ENCODE data around the gene MYH1. TPM values are rescaled to one million over a fixed set of nuclear protein-coding genes. Genes with fewer than 3 reads are reported as not detected.
"Not testable (repeated sequence)": the region's sequence is repeated elsewhere in the genome, so short reads cannot be mapped to it uniquely, and the experiment has no call there.

MYH1 gene
- under 1 TPM; 0.03 to 0.06 (median 0.06) TPM for polyA plus RNA-seq (ENCODE audit: insufficient read length in 3 of 3)
- long read RNA-seq, donor 1, result 0 reads
- long read RNA-seq, donor 2, result 0 reads
- long read RNA-seq, donor 3, result 0 reads
- long read RNA-seq, donor 4, result 0 reads
- long read RNA-seq, donor 5, result 0 reads
- long read RNA-seq, donor 6, result 0 reads
- long read RNA-seq, donor 7, result 0 reads
- long read RNA-seq, donor 8, result 0 reads
- long read RNA-seq, donor 9, result 0 reads
- long read RNA-seq, donor 10, result 0 reads
- long read RNA-seq, donor 11, result 0 reads
- long read RNA-seq, donor 12, result 0 reads
- long read RNA-seq, donor 13, result 0 reads
- long read RNA-seq, donor 14, result 0 reads
- long read RNA-seq, donor 15, result 0 reads
- long read RNA-seq, donor 16, result 0 reads

DNA sequence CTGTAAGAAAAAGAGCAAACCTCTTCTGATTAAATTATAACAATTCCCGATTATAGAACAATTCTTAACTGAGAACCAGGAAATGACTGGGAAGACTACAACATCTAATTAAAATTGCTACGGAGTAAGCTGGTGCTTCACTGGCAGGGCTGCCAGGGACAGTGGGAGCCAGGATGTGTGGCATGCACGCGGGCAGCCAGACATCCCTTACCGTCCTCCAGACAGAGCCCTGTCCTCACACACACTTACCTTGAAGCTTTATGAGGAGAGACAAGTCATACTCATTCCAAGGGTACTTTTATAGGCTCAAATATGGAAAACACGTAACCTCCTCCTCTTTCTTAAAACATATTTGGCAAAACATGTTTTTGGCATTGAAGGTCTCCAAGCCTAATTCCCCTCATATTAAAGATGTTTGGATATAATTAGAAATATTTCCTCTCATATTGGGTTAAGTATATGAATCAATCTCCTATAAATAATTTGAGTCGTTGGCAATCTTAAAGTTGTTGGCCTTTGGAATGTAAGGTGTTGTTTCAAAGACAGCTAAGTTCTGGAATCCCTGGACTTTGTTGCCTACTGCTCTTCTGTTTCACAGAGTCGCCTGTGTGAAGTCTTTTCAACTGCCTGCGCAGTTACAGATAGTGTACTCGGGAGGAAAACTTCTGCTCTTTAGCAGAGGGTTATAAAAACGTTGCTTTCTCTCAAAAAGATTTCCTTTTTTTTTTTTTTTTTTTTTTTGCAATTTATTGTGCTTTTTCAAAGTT lies at the start of gene MYH1:
MYH1 (minus strand) TSS at position 272 of the 767 bp plus-strand sequence. CDS start 1,900 bp downstream, outside the sequence.
- no peak for DNase-seq

GRCh38 chr17:10563991-10564660 lies 45.8 kb upstream of the MYH1 start:
- no peak for DNase-seq

DNA sequence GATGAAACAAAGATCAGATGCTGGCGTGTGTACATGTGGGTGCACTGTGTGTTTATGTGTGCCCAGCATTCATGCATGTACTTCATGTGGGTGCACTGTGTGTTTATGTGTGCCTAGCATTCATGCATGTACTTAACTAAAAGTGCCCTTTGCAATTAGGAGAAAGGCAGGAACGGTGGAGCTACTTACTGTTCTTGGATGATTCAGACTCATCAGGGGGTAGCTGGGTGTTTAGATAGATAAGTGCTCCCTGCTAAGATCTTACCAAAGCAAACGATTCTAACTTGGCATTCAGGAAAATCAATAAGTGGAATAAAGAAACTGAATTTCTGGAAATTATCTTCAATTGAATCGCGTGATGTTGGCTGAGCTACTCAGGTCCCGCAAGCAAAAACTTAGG lies 39.7 kb upstream of the MYH1 start:
- no peak for DNase-seq

- DNase-seq, result no peak
These were observed 39.1 kb upstream of the MYH1 start for GRCh38 chr17:10557422-10557821.

DNA sequence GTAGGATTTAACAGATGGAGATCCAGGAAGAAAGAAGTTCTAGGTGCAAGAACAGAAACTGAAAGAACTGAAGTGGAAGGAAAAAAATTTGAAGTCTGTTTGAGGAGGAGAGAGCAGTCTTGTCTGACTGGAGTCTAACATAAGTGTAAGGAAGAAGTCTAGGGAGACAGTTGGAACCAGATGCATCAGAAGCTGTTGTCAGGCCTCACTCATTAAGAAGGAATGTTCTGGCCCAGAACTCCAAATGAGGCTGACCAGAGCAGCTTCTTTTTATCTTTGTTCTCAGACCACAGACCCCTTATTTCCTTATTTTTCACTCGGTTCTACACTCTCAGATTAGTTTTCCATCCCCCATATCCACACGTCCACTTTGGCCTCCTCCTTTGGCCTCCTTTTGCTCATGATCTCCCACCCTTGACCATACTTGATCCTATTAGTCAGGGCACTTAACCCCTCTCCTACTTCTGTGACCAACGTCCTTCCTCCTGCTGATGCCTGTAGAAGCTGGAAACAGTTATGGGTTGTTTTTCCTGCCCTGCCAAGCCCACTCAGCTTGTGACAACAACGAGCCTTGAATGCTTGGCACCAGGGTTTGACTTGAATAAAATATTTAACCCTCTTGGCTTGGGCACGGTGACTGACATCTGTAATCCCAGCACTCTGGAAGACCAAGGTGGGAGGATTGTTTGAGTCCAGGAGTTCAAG lies 38.1 kb upstream of the MYH1 start:
- no peak for DNase-seq

GRCh38 chr17:10550014-10550413 lies 31.7 kb upstream of the MYH1 start:
- no peak for DNase-seq

DNA sequence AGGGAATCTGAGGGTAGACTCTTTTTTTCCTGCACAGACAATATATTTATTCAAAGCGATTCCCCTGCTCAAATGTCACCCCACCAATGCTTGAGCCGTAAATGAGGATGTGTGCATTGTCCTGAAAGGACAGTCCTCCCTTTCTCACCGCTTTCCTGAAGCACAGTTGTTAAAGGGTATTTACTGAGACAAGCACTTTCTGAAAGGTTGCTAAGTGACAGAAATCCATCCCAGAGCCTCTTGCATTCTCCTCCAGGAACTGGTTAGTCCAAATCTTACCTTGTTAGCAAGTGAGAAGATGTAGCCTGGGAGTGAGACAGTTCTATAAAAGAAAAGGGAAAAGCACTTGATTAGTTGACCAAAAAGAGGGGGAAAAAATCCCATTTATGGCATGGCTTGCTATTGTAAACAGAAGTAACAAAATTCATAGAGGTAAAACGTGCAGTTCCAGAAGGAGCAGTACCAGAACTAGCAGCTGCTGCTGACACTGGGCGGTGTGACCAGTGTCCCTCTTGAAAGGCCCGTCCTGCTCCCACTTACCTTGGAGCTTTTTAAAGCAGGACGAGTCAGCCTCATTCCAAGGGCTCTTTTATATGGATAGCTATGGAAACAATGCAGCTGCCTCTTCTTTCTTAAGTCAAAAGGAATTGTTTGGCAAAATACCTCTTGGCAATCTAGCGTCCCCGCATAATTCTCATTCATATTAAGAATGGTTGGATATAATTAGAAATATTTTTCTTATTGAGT lies 30.9 kb upstream of the MYH1 start, which contains the start of gene MYH2:
MYH2 (minus strand) TSS at position 563 of the 747 bp plus-strand sequence. CDS start 1,738 bp downstream, outside the sequence.
- no peak for DNase-seq

DNA sequence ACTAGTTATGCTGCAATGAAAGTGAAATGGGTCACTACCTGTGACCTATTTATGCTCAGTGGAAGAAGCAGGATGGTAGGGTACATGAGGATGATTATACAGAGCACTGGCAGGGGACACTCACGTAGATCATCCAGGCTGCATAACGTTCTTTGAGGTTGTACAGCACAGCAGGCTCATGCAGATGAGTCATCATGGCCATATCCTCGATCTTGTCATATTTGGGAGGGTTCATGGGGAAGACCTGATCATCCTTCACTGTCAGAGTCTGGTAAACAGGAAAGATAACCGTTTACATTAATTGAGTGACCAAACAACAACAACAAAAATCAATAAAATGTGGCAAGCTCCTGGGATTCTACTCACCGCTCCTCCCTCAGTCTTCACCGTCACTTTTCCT lies 29.0 kb upstream of the MYH1 start:
- no peak for DNase-seq

DNA sequence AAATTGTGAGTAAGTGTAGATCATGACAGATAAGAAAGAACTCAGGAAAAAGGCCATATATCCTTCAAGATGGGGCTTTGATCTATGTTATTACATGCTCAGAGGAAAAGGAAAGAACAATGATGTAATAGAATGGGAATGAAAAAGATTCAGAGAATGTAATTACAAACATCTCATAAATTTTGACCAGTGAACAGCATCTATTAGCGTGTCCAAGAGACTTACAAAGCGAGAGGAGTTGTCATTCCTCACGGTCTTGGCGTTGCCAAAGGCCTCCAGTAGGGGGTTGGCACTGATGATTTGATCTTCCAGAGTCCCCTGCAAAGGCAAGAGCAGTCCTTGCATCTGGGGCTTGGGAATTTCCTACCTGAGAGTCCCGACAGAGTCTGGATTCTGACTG lies 25.1 kb upstream of the MYH1 start:
- not testable (repeated sequence) for DNase-seq

DNA sequence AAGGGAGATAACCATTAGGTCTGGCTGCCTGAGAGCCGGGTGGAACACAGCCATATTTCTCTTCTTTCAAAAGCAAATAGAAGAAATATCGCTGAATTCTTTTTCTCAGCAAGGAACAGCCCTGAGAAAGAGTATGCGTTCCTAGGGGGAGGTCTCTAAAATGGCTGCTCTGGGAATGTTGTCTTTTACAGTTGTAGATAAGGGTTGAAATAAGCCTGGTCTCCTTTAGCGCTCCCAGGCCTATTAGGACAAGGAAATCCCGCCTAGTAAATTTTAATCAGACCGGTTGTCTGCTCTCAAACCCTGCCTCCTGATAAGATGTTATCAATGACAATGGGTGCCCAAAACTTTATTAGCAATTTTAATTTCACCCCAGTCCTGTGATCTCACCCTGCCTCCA lies 22.8 kb upstream of the MYH1 start:
- not testable (repeated sequence) for DNase-seq

GRCh38 chr17:10532026-10532425 lies 13.7 kb upstream of the MYH1 start:
- no peak for DNase-seq

DNA sequence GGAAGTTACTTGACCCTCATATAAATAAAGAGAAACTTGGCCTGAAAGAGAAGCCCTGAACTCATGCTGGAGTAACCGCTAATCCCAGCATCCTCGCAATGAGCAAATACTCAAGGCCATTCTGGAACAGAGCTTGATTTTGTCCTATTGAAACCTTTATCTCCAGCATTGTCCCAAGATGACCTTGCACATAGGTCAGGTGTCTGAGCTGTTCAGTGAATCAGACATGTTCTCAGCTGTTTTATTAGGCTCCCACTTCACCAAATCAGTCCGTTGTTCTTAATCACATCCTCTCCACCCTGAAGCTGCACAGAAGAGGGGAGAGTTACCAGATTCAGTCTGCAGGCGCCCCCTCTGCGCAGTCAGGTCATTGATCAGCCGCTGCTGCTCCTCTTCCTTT lies 9.1 kb upstream of the MYH1 start:
- DNase-seq, result no peak

GRCh38 chr17:10526517-10526916 lies 8.2 kb upstream of the MYH1 start:
- DNase-seq, result no peak

GRCh38 chr17:10523064-10523463 lies 4.7 kb upstream of the MYH1 start:
- no peak for DNase-seq

GRCh38 chr17:10521949-10522348 lies 3.6 kb upstream of the MYH1 start:
- DNase-seq, result no peak

DNA sequence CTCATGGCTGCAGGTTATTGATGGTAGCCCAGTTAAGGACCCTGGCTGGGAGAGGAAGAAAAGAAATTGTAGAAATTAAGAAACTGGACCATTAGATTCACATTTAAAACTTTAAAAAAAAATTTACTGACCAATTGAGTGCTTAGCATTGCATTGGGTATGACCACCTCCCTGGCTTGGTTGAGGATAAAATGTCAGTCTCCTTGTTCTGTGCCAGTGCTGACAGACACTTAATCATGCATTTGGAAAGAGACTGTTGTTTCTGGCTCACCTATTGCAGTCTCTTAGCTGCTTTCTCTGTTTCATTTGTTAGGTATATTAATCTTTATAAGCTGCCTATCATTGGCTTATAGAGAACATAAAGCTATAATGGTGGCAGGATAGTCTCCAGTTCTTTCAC lies 1.7 kb downstream of the MYH1 start:
- no peak for DNase-seq

GRCh38 chr17:10516065-10516464 lies 2.3 kb downstream of the MYH1 start:
- DNase-seq, result no peak

DNA sequence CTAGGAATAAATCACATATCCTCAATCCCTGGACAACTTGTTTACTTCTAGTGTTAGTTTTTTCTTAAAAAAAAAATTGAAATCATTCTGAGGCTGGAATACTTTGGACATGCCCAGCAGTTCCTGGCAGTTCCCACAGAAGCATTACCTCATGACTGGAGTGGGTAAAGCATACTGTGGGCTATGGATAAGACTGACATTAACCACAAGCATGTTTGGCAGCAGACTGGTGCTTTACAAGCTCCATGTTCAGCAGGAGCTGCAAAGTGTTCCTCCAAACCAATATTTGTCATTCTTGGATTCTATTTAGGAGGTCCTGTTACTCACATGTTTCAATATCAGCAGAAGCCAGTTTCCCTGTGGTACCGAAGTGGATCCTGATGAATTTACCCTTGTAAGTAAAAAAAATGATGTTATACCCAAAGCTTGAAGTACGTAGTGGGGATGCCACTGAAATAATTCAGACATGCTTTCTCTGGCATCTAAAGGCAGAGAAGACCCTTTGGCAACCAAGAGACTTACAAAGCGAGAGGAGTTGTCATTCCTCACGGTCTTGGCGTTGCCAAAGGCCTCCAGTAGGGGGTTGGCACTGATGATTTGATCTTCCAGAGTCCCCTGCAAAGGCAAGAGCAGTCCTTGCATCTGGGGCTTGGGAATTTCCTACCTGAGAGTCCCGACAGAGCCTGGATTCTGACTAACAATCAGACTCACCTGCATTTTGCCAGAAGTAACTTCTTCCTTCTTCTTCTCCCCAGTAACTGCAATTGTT lies 4.9 kb downstream of the MYH1 start:
- DNase-seq, result no peak

- no peak for DNase-seq
These were observed 5.5 kb downstream of the MYH1 start for GRCh38 chr17:10512856-10513255.

- DNase-seq, result no peak
These were observed 18.4 kb downstream of the MYH1 start for GRCh38 chr17:10499950-10500349.
